Stimulated activated CD4-positive, alpha-beta T cell treated with anti-CD3 and anti-CD28 coated beads, TNF-alpha, amount 100 ng/mL, for 1 hour (primary cell): ENCODE results near the gene HOXB4.

Source experiments
- DNase-seq, 3 donors: peaks; one replicate each; pipeline ENCODE4 v3.0.0-alpha.2; 2020; ENCODE audit warnings: low read depth in 3 of 3, low spot score in 1 of 3

HOXB4 gene

GRCh38 chr17:48577946-48578615 lies at the start of gene HOXB4:
Gene HOXB4, minus strand, starts transcription at chr17:48578350. Its CDS starts 31 bp downstream, at chr17:48578319.
- peak in 1 of 3 donors; percentile 13 for DNase-seq

GRCh38 chr17:48627118-48627597 lies 49.0 kb upstream of the HOXB4 start:
- no peak for DNase-seq

GRCh38 chr17:48626245-48627117 lies 48.3 kb upstream of the HOXB4 start, which contains the start of gene HOXB9:
Gene HOXB9, minus strand, starts transcription at chr17:48626358. Its CDS starts 89 bp downstream, at chr17:48626269.
- DNase-seq, result peak in 1 of 3 donors; percentile 39

GRCh38 chr17:48625495-48626244 lies 47.5 kb upstream of the HOXB4 start:
- DNase-seq, result peak in 1 of 3 donors; percentile 39

- DNase-seq, result no peak
Observed at GRCh38 chr17:48624544-48625494, 46.7 kb upstream of the HOXB4 start.

GRCh38 chr17:48624118-48624517 lies 46.0 kb upstream of the HOXB4 start:
- DNase-seq, result no peak

- no peak for DNase-seq
Observed at GRCh38 chr17:48623583-48623982, 45.4 kb upstream of the HOXB4 start.

- DNase-seq, result no peak
Observed at GRCh38 chr17:48622857-48623256, 44.7 kb upstream of the HOXB4 start.

- no peak for DNase-seq
Observed at GRCh38 chr17:48621410-48622392, 43.6 kb upstream of the HOXB4 start.

- no peak for DNase-seq
Observed at GRCh38 chr17:48620461-48621139, 42.5 kb upstream of the HOXB4 start.

GRCh38 chr17:48619826-48620449 lies 41.8 kb upstream of the HOXB4 start:
- DNase-seq, result no peak

GRCh38 chr17:48618256-48618896 lies 40.2 kb upstream of the HOXB4 start:
- DNase-seq, result peak; percentile 51 to 82 (median 71)

GRCh38 chr17:48617471-48618255 lies 39.5 kb upstream of the HOXB4 start:
- DNase-seq, result no peak

- no peak for DNase-seq
Observed at GRCh38 chr17:48616717-48617470, 38.7 kb upstream of the HOXB4 start.

- DNase-seq, result no peak
Observed at GRCh38 chr17:48615963-48616716, 38.0 kb upstream of the HOXB4 start.
